ENCODE measurements around the gene ELN.

GRCh38 chr7:74014931-74015330, 13.0 kb upstream of the ELN start:
- TF ChIP-seq, protein P1, sequence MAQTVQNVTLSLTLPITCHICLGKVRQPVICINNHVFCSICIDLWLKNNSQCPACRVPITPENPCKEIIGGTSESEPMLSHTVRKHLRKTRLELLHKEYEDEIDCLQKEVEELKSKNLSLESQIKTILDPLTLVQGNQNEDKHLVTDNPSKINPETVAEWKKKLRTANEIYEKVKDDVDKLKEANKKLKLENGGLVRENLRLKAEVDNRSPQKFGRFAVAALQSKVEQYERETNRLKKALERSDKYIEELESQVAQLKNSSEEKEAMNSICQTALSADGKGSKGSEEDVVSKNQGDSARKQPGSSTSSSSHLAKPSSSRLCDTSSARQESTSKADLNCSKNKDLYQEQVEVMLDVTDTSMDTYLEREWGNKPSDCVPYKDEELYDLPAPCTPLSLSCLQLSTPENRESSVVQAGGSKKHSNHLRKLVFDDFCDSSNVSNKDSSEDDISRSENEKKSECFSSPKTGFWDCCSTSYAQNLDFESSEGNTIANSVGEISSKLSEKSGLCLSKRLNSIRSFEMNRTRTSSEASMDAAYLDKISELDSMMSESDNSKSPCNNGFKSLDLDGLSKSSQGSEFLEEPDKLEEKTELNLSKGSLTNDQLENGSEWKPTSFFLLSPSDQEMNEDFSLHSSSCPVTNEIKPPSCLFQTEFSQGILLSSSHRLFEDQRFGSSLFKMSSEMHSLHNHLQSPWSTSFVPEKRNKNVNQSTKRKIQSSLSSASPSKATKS (CRISPR knock-in tag; IDR thresholded peaks at IDR 0.05): no peak
- TF ChIP-seq CTCF (IDR thresholded peaks at IDR 0.05 in 2 of 3, conservative IDR thresholded peaks at IDR 0.05 in 1 of 3; ENCODE audit: insufficient read depth in 2 of 3, low read depth in 1 of 3, low read length in 3 of 3) (no peak), ZNF318 (IDR thresholded peaks at IDR 0.05; ENCODE audit: borderline replicate concordance in 1 of 2, low read depth in 1 of 2) (no peak), MYC (IDR thresholded peaks at IDR 0.05; ENCODE audit: low read depth, low read length) (no peak), MYC (CRISPR knock-in tag; IDR thresholded peaks at IDR 0.05; ENCODE audit: borderline replicate concordance, low read depth) (no peak), USF1 (CRISPR knock-in tag; IDR thresholded peaks at IDR 0.05) (no peak), THAP7 (CRISPR knock-in tag; IDR thresholded peaks at IDR 0.05) (no peak), ZNF778 (CRISPR knock-in tag; IDR thresholded peaks at IDR 0.05) (no peak), PTRF (tag; IDR thresholded peaks at IDR 0.05) (no peak), TGIF2 (CRISPR knock-in tag; IDR thresholded peaks at IDR 0.05) (no peak), GATAD2A (IDR thresholded peaks at IDR 0.05) (no peak)
- TF ChIP-seq, protein P2, sequence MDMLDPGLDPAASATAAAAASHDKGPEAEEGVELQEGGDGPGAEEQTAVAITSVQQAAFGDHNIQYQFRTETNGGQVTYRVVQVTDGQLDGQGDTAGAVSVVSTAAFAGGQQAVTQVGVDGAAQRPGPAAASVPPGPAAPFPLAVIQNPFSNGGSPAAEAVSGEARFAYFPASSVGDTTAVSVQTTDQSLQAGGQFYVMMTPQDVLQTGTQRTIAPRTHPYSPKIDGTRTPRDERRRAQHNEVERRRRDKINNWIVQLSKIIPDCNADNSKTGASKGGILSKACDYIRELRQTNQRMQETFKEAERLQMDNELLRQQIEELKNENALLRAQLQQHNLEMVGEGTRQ (CRISPR knock-in tag; IDR thresholded peaks at IDR 0.05): no peak
- TF ChIP-seq, protein P3, sequence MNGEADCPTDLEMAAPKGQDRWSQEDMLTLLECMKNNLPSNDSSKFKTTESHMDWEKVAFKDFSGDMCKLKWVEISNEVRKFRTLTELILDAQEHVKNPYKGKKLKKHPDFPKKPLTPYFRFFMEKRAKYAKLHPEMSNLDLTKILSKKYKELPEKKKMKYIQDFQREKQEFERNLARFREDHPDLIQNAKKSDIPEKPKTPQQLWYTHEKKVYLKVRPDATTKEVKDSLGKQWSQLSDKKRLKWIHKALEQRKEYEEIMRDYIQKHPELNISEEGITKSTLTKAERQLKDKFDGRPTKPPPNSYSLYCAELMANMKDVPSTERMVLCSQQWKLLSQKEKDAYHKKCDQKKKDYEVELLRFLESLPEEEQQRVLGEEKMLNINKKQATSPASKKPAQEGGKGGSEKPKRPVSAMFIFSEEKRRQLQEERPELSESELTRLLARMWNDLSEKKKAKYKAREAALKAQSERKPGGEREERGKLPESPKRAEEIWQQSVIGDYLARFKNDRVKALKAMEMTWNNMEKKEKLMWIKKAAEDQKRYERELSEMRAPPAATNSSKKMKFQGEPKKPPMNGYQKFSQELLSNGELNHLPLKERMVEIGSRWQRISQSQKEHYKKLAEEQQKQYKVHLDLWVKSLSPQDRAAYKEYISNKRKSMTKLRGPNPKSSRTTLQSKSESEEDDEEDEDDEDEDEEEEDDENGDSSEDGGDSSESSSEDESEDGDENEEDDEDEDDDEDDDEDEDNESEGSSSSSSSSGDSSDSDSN (IDR thresholded peaks at IDR 0.05; ENCODE audit: borderline replicate concordance in 1 of 2, low read depth in 2 of 2, low read length in 2 of 2): no peak
